SU-DHL-6 (cell line): Measurements from ENCODE around the gene MICAL2.

Source experiments
- CTCF ChIP-seq: fragments of 200-600 bp; sonication (generic); IDR thresholded peaks from one replicate; pipeline ENCODE4 v1.5.1; 2017; ENCODE audit warnings: antibody characterized with exemption, mild to moderate bottlenecking, low read length, moderate library complexity; ENCODE audit not compliant: insufficient read depth, poor library complexity, severe bottlenecking
- EZH2phosphoT487 ChIP-seq: fragments of 200-600 bp; sonication (generic), shearing (Covaris generic); conservative IDR thresholded peaks from 2 replicates; pipeline ENCODE4 v1.6.1; 2018; ENCODE audit warnings: mild to moderate bottlenecking, antibody characterized with exemption, low read length, moderate library complexity, mixed read lengths

- TF ChIP-seq CTCF (no peak), EZH2phosphoT487 (no peak)
These were observed 12.9 kb downstream of the MICAL2 start for GRCh38 chr11:12123273-12123672.
